Measurements from ENCODE around the gene LAX1.

GRCh38 chr1:203756036-203756435 lies 8.9 kb upstream of the LAX1 start:
- TF ChIP-seq POLR2A (IDR thresholded peaks at IDR 0.05; ENCODE audit: low read depth, low read length) (no peak), PBX3 (IDR thresholded peaks at IDR 0.05; ENCODE audit: insufficient replicate concordance, low read depth, low read length) (no peak), SMC3 (IDR thresholded peaks at IDR 0.05; ENCODE audit: borderline replicate concordance, low read length) (no peak), CTCF (IDR thresholded peaks at IDR 0.05 in 2 of 3, conservative IDR thresholded peaks at IDR 0.05 in 1 of 3; ENCODE audit: control insufficient read depth in 2 of 3, extremely low read depth in 1 of 3, insufficient read depth in 1 of 3, low read depth in 3 of 3, low read length in 3 of 3) (no peak), MTA2 (IDR thresholded peaks at IDR 0.05; ENCODE audit: low read depth) (no peak), HCFC1 (IDR thresholded peaks at IDR 0.05; ENCODE audit: low read length) (no peak), KLF5 (IDR thresholded peaks at IDR 0.05; ENCODE audit: partially characterized antibody) (no peak), GABPA (IDR thresholded peaks at IDR 0.05; ENCODE audit: low read depth) (no peak), POLR2AphosphoS5 (IDR thresholded peaks at IDR 0.05; ENCODE audit: low read length) (no peak)

All from GM12878 (cell line).